ENCODE data around the gene TBX5.

Gene TBX5

GRCh38 chr12:114431902-114432301, 26.0 kb upstream of the TBX5 start:
- no peak for DNase-seq (ENCODE audit: low read depth)

- peak; percentile 98 for DNase-seq (ENCODE audit: low read depth)
Measured at GRCh38 chr12:114430306-114430705, 24.4 kb upstream of the TBX5 start.

- peak; percentile 91 for DNase-seq (ENCODE audit: low read depth)
Measured at GRCh38 chr12:114425031-114425626, 19.2 kb upstream of the TBX5 start.

GRCh38 chr12:114420944-114421335, 15.0 kb upstream of the TBX5 start:
- DNase-seq (ENCODE audit: low read depth), result no peak

GRCh38 chr12:114420182-114420943, 14.4 kb upstream of the TBX5 start:
- no peak for DNase-seq (ENCODE audit: low read depth)

GRCh38 chr12:114416028-114416427, 10.1 kb upstream of the TBX5 start:
- DNase-seq (ENCODE audit: low read depth), result no peak

GRCh38 chr12:114415525-114415868, 9.6 kb upstream of the TBX5 start:
- DNase-seq (ENCODE audit: low read depth), result peak; percentile 48

GRCh38 chr12:114414866-114415524, 9.1 kb upstream of the TBX5 start:
- peak; percentile 53 for DNase-seq (ENCODE audit: low read depth)

- peak; percentile 62 for DNase-seq (ENCODE audit: low read depth)
Measured at GRCh38 chr12:114414031-114414865, 8.3 kb upstream of the TBX5 start.

GRCh38 chr12:114412825-114413749, 7.1 kb upstream of the TBX5 start:
- peak; percentile 51 for DNase-seq (ENCODE audit: low read depth)

GRCh38 chr12:114412307-114412706, 6.4 kb upstream of the TBX5 start:
- no peak for DNase-seq (ENCODE audit: low read depth)

- peak; percentile 80 for DNase-seq (ENCODE audit: low read depth)
Measured at GRCh38 chr12:114411071-114411837, 5.3 kb upstream of the TBX5 start.

GRCh38 chr12:114409852-114410600, 4.1 kb upstream of the TBX5 start:
- DNase-seq (ENCODE audit: low read depth), result peak; percentile 44

GRCh38 chr12:114408886-114409851, 3.2 kb upstream of the TBX5 start:
- peak; percentile 78 for DNase-seq (ENCODE audit: low read depth)

- peak; percentile 69 for DNase-seq (ENCODE audit: low read depth)
Measured at GRCh38 chr12:114408471-114408885, 2.5 kb upstream of the TBX5 start.

- DNase-seq (ENCODE audit: low read depth), result peak; percentile 85
Measured at GRCh38 chr12:114407842-114408411, 2.0 kb upstream of the TBX5 start.

GRCh38 chr12:114406984-114407841, 1.3 kb upstream of the TBX5 start:
- DNase-seq (ENCODE audit: low read depth), result peak; percentile 50

All from EH (cell line).